GM23338 (cell line): ENCODE data around the gene FAM20A. TPM values are rescaled to one million over a fixed set of nuclear protein-coding genes. Genes with fewer than 3 reads are reported as not detected.

Experiments
- ATAC-seq: fragments of 200-7000 bp; cut with Tn5 transposase; 3 replicates; pipeline ENCODE4 v1.9.1; 2020
- DNase-seq: peaks from one replicate; pipeline ENCODE4 v3.0.0-alpha.2; 2015; ENCODE audit warnings: low spot score
- H2AFZ ChIP-seq: fragments of 200-600 bp; sonication (generic); 2 replicates; pipeline ENCODE4 v1.8.0; 2016; ENCODE audit warnings: antibody characterized with exemption, mild to moderate bottlenecking, moderate library complexity
- H3F3A ChIP-seq: fragments of 200-600 bp; sonication (generic); replicated peaks from 2 replicates; pipeline ENCODE4 v1.8.0; 2017; ENCODE audit warnings: antibody characterized with exemption, mixed run types, low read depth
- H3K27ac ChIP-seq: fragments of 200-600 bp; sonication (generic); 2 replicates; pipeline ENCODE4 v1.6.1; 2016; ENCODE audit warnings: low read depth
- H3K27me3 ChIP-seq: fragments of 200-600 bp; sonication (generic); 2 replicates; pipeline ENCODE4 v1.8.0; 2016; ENCODE audit warnings: mild to moderate bottlenecking, mixed run types, moderate library complexity; ENCODE audit not compliant: insufficient read depth
- H3K36me3 ChIP-seq: fragments of 200-600 bp; sonication (generic); 2 replicates; pipeline ENCODE4 v1.8.0; 2016; ENCODE audit warnings: mild to moderate bottlenecking; ENCODE audit not compliant: insufficient read depth
- H3K4me1 ChIP-seq: fragments of 200-600 bp; sonication (generic); 2 replicates; pipeline ENCODE4 v1.8.0; 2016; ENCODE audit warnings: mild to moderate bottlenecking, moderate library complexity; ENCODE audit not compliant: insufficient read depth
- H3K4me2 ChIP-seq: fragments of 200-600 bp; sonication (generic); 2 replicates; pipeline ENCODE4 v1.7.1; 2017; ENCODE audit warnings: mixed run types
- H3K4me3 ChIP-seq: fragments of 200-600 bp; sonication (generic); 2 replicates; pipeline ENCODE4 v1.6.1; 2016; ENCODE audit warnings: mixed run types
- H3K79me2 ChIP-seq: fragments of 200-600 bp; sonication (generic); replicated peaks from 2 replicates; pipeline ENCODE4 v1.8.0; 2017; ENCODE audit warnings: mild to moderate bottlenecking; ENCODE audit not compliant: insufficient read depth
- H3K9me2 ChIP-seq: fragments of 200-600 bp; sonication (generic); 2 replicates; pipeline ENCODE4 v1.8.0; 2017; ENCODE audit not compliant: insufficient read depth
- H4K20me1 ChIP-seq: fragments of 200-600 bp; sonication (generic); replicated peaks from 2 replicates; pipeline ENCODE4 v1.8.0; 2017; ENCODE audit warnings: mild to moderate bottlenecking; ENCODE audit not compliant: insufficient read depth
- H3K27ac Mint-ChIP-seq: 2 replicates; pipeline ENCODE4 v1.8.0; 2020; ENCODE audit warnings: inconsistent platforms, mild to moderate bottlenecking, moderate library complexity, mixed read lengths
- H3K27me3 Mint-ChIP-seq: 3 replicates; pipeline ENCODE4 v1.8.0; 2022; ENCODE audit warnings: low read depth, mild to moderate bottlenecking, moderate library complexity, mixed read lengths, inconsistent platforms; ENCODE audit not compliant: insufficient read depth, poor library complexity
- H3K36me3 Mint-ChIP-seq: 3 replicates; pipeline ENCODE4 v1.8.0; 2021; ENCODE audit warnings: low read depth, mild to moderate bottlenecking, inconsistent platforms, moderate library complexity, mixed read lengths
- H3K4me1 Mint-ChIP-seq: 3 replicates; pipeline ENCODE4 v1.8.0; 2020; ENCODE audit warnings: mild to moderate bottlenecking, inconsistent platforms, mixed read lengths
- H3K4me3 Mint-ChIP-seq: 3 replicates; pipeline ENCODE4 v1.8.0; 2021; ENCODE audit warnings: moderate library complexity, mild to moderate bottlenecking, inconsistent platforms, mixed read lengths
- H3K9me3 Mint-ChIP-seq: 3 replicates; pipeline ENCODE4 v1.8.0; 2020; ENCODE audit warnings: moderate library complexity, mild to moderate bottlenecking, inconsistent platforms, mixed read lengths
- CREB1 ChIP-seq: fragments of 250-450 bp; sonication (Bioruptor Pico); IDR thresholded peaks from 2 replicates; pipeline ENCODE4 v1.5.0; 2020; ENCODE audit warnings: low read depth, mild to moderate bottlenecking, moderate library complexity
- EZH2 ChIP-seq: fragments of 200-600 bp; sonication (generic); IDR thresholded peaks from one replicate; pipeline ENCODE4 v1.8.0; 2017; ENCODE audit warnings: antibody characterized with exemption, mild to moderate bottlenecking, low read depth; ENCODE audit not compliant: unreplicated experiment
- EZH2phosphoT487 ChIP-seq: fragments of 200-600 bp; sonication (generic); IDR thresholded peaks from one replicate; pipeline ENCODE4 v1.8.1; 2018; ENCODE audit warnings: antibody characterized with exemption; ENCODE audit not compliant: unreplicated experiment
- JUNB ChIP-seq: IDR thresholded peaks from one replicate; pipeline ENCODE4 v1.6.1; 2016; ENCODE audit warnings: antibody characterized with exemption; ENCODE audit not compliant: unreplicated experiment
- NANOG ChIP-seq: IDR thresholded peaks from 2 replicates; pipeline ENCODE4 v1.6.1; 2016; ENCODE audit warnings: antibody characterized with exemption, borderline replicate concordance
- POLR2AphosphoS5 ChIP-seq: IDR thresholded peaks from 2 replicates; pipeline ENCODE4 v1.6.1; 2016; ENCODE audit warnings: antibody characterized with exemption, low read depth
- STAT1 ChIP-seq: IDR thresholded peaks from one replicate; pipeline ENCODE4 v1.6.1; 2016; ENCODE audit warnings: antibody characterized with exemption; ENCODE audit not compliant: unreplicated experiment
- ZNF114 ChIP-seq: fragments of 250-450 bp; sonication (Bioruptor Pico); IDR thresholded peaks from 2 replicates; pipeline ENCODE4 v1.5.0; 2020; ENCODE audit warnings: mild to moderate bottlenecking, moderate library complexity
- ZNF331 ChIP-seq: fragments of 250-450 bp; sonication (Bioruptor Pico); IDR thresholded peaks from 2 replicates; pipeline ENCODE4 v1.5.0; 2020; ENCODE audit warnings: low read depth, mild to moderate bottlenecking, moderate library complexity
- ZNF462 ChIP-seq: fragments of 250-450 bp; sonication (Bioruptor Pico); IDR thresholded peaks from 2 replicates; pipeline ENCODE4 v1.5.0; 2020; ENCODE audit warnings: mild to moderate bottlenecking, moderate library complexity
- polyA plus RNA-seq: library from polyadenylated mRNA; unstranded; fragments of >200 nt; fragmentation: Nextera tagmentation; extraction: Ambion mirVana; gene quantifications from 2 replicates; pipeline ENCODE4 v1.2.1, GENCODE V29; 2016
- total RNA-seq: library from RNA; depleted of rRNA; stranded (reverse); fragments of >200 nt; shearing (Covaris generic); gene quantifications from 2 replicates; pipeline ENCODE4 v1.2.3, GENCODE V29; 2014
- TF ChIP-seq, protein P1 (sequence below): IDR thresholded peaks from 2 replicates; pipeline ENCODE4 v1.6.1; 2016; ENCODE audit warnings: antibody characterized with exemption
- TF ChIP-seq, protein P2 (sequence below), 2 experiments: fragments of 200-600 bp in 1 of 2; sonication (generic) in 1 of 2; conservative IDR thresholded peaks; 2 replicates each; pipeline versions ENCODE4 v1.5.1 to v1.6.1; 2016 to 2017; ENCODE audit warnings: antibody characterized with exemption in 2 of 2, low read depth in 2 of 2, mild to moderate bottlenecking in 2 of 2, moderate library complexity in 1 of 2

FAM20A gene
- total and polyA plus RNA-seq, 2 experiments from 2014 or later, result 1.3 to 1.6 TPM

- Mint-ChIP-seq H3K9me3 (peaks cover 5% of the 10 kb centered on the region; the same call in 2 of the 3 replicates), H3K27ac (no peak overlapping the region), H3K4me3 (no peak overlapping the region), H3K4me1 (no peaks in the 10 kb centered on the region), H3K36me3 (peaks cover 4% of the 10 kb centered on the region; the same call in 2 of the 3 replicates), H3K27me3 (peaks cover 7% of the 10 kb centered on the region)
- Histone ChIP-seq H2AFZ (no peak overlapping the region), H3F3A (no peaks in the 10 kb centered on the region), H4K20me1 (no peaks in the 10 kb centered on the region), H3K4me2 (no peak overlapping the region), H3K27ac (no peak overlapping the region), H3K27me3 (no peaks in the 10 kb centered on the region), H3K36me3 (no peaks in the 10 kb centered on the region; the same call in 1 of the 2 replicates), H3K9me2 (no peaks in the 10 kb centered on the region; the same call in 1 of the 2 replicates), H3K79me2 (no peaks in the 10 kb centered on the region), H3K4me1 (no peaks in the 10 kb centered on the region; the same call in 1 of the 2 replicates), H3K4me3 (no peak overlapping the region)
- TF ChIP-seq CREB1 (CRISPR knock-in tag), result no peak
- no peak for TF ChIP-seq EZH2phosphoT487
- TF ChIP-seq JUNB, result no peak
- no peak for TF ChIP-seq ZNF114 (CRISPR knock-in tag)
- ATAC-seq (no peak), DNase-seq (no peak)
These were observed 13.3 kb downstream of the FAM20A start for GRCh38 chr17:68587847-68588246.

DNA sequence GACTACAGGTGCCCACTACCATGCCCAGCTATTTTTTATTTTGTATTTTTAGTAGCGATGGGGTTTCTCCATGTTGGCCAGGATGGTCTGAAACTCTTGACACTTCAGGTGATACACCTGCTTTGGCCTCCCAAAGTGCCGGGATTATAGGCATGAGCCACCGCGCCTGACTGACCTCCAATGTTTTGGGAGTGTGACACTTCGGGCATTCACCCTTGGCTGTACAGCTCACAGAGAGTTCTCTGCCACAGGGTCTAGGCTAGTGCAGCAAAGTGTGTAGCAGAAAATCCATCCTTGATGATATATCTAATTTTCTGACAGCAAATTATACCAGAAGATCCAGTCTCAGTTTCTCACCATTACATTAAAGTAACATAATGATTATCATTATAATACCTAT is 14.1 kb downstream of the FAM20A start:
- no peak overlapping the region for H3K4me2 ChIP-seq
- H3K36me3 Mint-ChIP-seq, result peaks cover 4% of the 10 kb centered on the region; the same call in 2 of the 3 replicates
- H3K4me1 ChIP-seq, result no peaks in the 10 kb centered on the region; the same call in 1 of the 2 replicates
- no peak for DNase-seq
- H3K27me3 ChIP-seq, result no peaks in the 10 kb centered on the region
- H3K4me3 ChIP-seq, result no peak overlapping the region
- H3K27ac ChIP-seq, result no peak overlapping the region
- H2AFZ ChIP-seq, result no peak overlapping the region
- H3F3A ChIP-seq, result no peaks in the 10 kb centered on the region
- H3K4me1 Mint-ChIP-seq, result no peaks in the 10 kb centered on the region
- H3K36me3 ChIP-seq, result no peaks in the 10 kb centered on the region; the same call in 1 of the 2 replicates
- H3K27ac Mint-ChIP-seq, result no peak overlapping the region
- no peaks in the 10 kb centered on the region for H3K79me2 ChIP-seq
- H4K20me1 ChIP-seq, result no peaks in the 10 kb centered on the region
- ATAC-seq, result no peak
- peaks cover 9% of the 10 kb centered on the region for H3K27me3 Mint-ChIP-seq
- H3K9me3 Mint-ChIP-seq, result peaks cover 5% of the 10 kb centered on the region; the same call in 2 of the 3 replicates
- no peaks in the 10 kb centered on the region; the same call in 1 of the 2 replicates for H3K9me2 ChIP-seq
- no peak overlapping the region for H3K4me3 Mint-ChIP-seq
- no peak for TF ChIP-seq NANOG
- TF ChIP-seq, protein P1, sequence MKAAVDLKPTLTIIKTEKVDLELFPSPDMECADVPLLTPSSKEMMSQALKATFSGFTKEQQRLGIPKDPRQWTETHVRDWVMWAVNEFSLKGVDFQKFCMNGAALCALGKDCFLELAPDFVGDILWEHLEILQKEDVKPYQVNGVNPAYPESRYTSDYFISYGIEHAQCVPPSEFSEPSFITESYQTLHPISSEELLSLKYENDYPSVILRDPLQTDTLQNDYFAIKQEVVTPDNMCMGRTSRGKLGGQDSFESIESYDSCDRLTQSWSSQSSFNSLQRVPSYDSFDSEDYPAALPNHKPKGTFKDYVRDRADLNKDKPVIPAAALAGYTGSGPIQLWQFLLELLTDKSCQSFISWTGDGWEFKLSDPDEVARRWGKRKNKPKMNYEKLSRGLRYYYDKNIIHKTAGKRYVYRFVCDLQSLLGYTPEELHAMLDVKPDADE, result no peak
- TF ChIP-seq JUNB, result no peak
- TF ChIP-seq POLR2AphosphoS5, result no peak
- TF ChIP-seq ZNF114 (CRISPR knock-in tag), result no peak
- TF ChIP-seq ZNF331 (CRISPR knock-in tag), result no peak
- no peak for TF ChIP-seq EZH2phosphoT487
- TF ChIP-seq CREB1 (CRISPR knock-in tag), result no peak
- TF ChIP-seq, protein P2, sequence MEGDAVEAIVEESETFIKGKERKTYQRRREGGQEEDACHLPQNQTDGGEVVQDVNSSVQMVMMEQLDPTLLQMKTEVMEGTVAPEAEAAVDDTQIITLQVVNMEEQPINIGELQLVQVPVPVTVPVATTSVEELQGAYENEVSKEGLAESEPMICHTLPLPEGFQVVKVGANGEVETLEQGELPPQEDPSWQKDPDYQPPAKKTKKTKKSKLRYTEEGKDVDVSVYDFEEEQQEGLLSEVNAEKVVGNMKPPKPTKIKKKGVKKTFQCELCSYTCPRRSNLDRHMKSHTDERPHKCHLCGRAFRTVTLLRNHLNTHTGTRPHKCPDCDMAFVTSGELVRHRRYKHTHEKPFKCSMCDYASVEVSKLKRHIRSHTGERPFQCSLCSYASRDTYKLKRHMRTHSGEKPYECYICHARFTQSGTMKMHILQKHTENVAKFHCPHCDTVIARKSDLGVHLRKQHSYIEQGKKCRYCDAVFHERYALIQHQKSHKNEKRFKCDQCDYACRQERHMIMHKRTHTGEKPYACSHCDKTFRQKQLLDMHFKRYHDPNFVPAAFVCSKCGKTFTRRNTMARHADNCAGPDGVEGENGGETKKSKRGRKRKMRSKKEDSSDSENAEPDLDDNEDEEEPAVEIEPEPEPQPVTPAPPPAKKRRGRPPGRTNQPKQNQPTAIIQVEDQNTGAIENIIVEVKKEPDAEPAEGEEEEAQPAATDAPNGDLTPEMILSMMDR (conservative IDR thresholded peaks at IDR 0.05; ENCODE audit: low read depth in 2 of 2), result no peak
- no peak for TF ChIP-seq STAT1
- TF ChIP-seq ZNF462 (CRISPR knock-in tag), result no peak
- no peak for TF ChIP-seq EZH2
